Endothelial cell of umbilical vein (primary cell): ENCODE results near the gene MTARC1. TPM values are rescaled to one million over a fixed set of nuclear protein-coding genes. Genes with fewer than 3 reads are reported as not detected.
A peak's percentile ranks its signal among the peaks of the same experiment; 100 is the strongest.

ENCODE experiments used
- BruUV-seq: library from RNA; stranded (reverse); fragments of 400-500 nt; replicated peaks from 2 replicates; lab custom pipeline; 2021; lab: Mats Ljungman, UMichigan
- CTCF ChIA-PET: fragments of 300-600, 350-600 bp; sonication (Branson Sonifier 250); formaldehyde crosslinking; loops from one replicate; lab custom pipeline; 2021; ENCODE audit warnings: antibody characterized with exemption, inconsistent platforms; lab: Charles Lee
- POLR2A ChIA-PET: fragments of 300-600, 350-600 bp; sonication (Branson Sonifier 250); formaldehyde crosslinking; loops from one replicate; lab custom pipeline; 2021; ENCODE audit warnings: antibody characterized with exemption, inconsistent platforms; lab: Charles Lee
- DNase-seq: peaks from one replicate; pipeline ENCODE4 v3.0.0-alpha.2; 2011; ENCODE audit warnings: low read depth, low spot score
- FAIRE-seq: peaks from 2 replicates; lab custom pipeline; 2011; peaks lifted over from hg19 to GRCh38; lab: Jason Lieb, UNC
- H2AFZ ChIP-seq: 2 replicates; pipeline ENCODE4 v1.6.0; 2012; ENCODE audit warnings: low read depth, low read length, control low read depth, inconsistent platforms
- H3K27ac ChIP-seq: 2 replicates; pipeline ENCODE4 v1.5.1; 2011; ENCODE audit warnings: low read depth, mild to moderate bottlenecking, control low read depth, low read length, moderate library complexity; ENCODE audit not compliant: insufficient read depth
- H3K27me3 ChIP-seq, 2 experiments: 2 replicates each; pipeline versions ENCODE4 v1.6.0 to v1.6.1; 2011; ENCODE audit warnings: low read length in 2 of 2, mixed read lengths in 1 of 2; ENCODE audit not compliant: control insufficient read depth in 2 of 2, insufficient read depth in 2 of 2
- H3K36me3 ChIP-seq, 2 experiments: 2 replicates in 1 of 2; 3 replicates in 1 of 2; pipeline ENCODE4 v1.5.1; 2011; ENCODE audit warnings: low read length in 2 of 2, mild to moderate bottlenecking in 1 of 2, moderate library complexity in 1 of 2; ENCODE audit not compliant: control insufficient read depth in 2 of 2, insufficient read depth in 2 of 2; ENCODE audit errors: extremely low read depth in 1 of 2
- H3K4me1 ChIP-seq: 3 replicates; pipeline ENCODE4 v1.5.1; 2011; ENCODE audit warnings: mild to moderate bottlenecking, low read length; ENCODE audit not compliant: control insufficient read depth, insufficient read depth; ENCODE audit errors: extremely low read depth
- H3K4me2 ChIP-seq: 2 replicates; pipeline ENCODE4 v1.6.1; 2011; ENCODE audit warnings: low read length, control low read depth, mixed read lengths; ENCODE audit not compliant: insufficient read depth
- H3K4me3 ChIP-seq, 3 experiments: fragments of 200-600 bp in 1 of 3; sonication (generic), shearing (Covaris generic) in 1 of 3; replicated peaks in 1 of 3; 2 replicates each; pipeline ENCODE4 v1.5.1; 2011 to 2016; ENCODE audit warnings: control low read depth in 3 of 3, low read length in 3 of 3, mild to moderate bottlenecking in 2 of 3, inconsistent platforms in 1 of 3, low read depth in 1 of 3, moderate library complexity in 1 of 3; ENCODE audit not compliant: insufficient read depth in 1 of 3
- H3K79me2 ChIP-seq: 2 replicates; pipeline ENCODE4 v1.6.0; 2012; ENCODE audit warnings: low read length, inconsistent platforms; ENCODE audit not compliant: control insufficient read depth, insufficient read depth
- H3K9ac ChIP-seq: replicated peaks from 2 replicates; pipeline ENCODE3; 2011; ENCODE audit warnings: low read length, control low read depth; ENCODE audit not compliant: insufficient read depth; ENCODE audit errors: extremely low read depth
- H3K9me1 ChIP-seq: replicated peaks from 3 replicates; pipeline ENCODE4 v1.6.0; 2011; ENCODE audit warnings: mild to moderate bottlenecking, low read length; ENCODE audit not compliant: control insufficient read depth, insufficient read depth; ENCODE audit errors: extremely low read depth
- H3K9me3 ChIP-seq: replicated peaks from 2 replicates; pipeline ENCODE4 v1.5.1; 2012; ENCODE audit warnings: low read length, inconsistent platforms; ENCODE audit not compliant: control insufficient read depth, insufficient read depth
- H4K20me1 ChIP-seq: replicated peaks from 2 replicates; pipeline ENCODE3; 2011; ENCODE audit warnings: mild to moderate bottlenecking, low read length; ENCODE audit not compliant: control insufficient read depth, insufficient read depth; ENCODE audit errors: extremely low read depth
- EZH2 ChIP-seq: IDR thresholded peaks from 2 replicates; pipeline ENCODE4 v1.6.1; 2012; ENCODE audit warnings: borderline replicate concordance, low read depth, mild to moderate bottlenecking, moderate library complexity, low read length, inconsistent platforms; ENCODE audit not compliant: severe bottlenecking
- FOS ChIP-seq: IDR thresholded peaks from 2 replicates; pipeline ENCODE4 v1.6.1; 2011; ENCODE audit warnings: mild to moderate bottlenecking, low read length, moderate library complexity, borderline replicate concordance; ENCODE audit not compliant: insufficient read depth
- GATA2 ChIP-seq: IDR thresholded peaks from 2 replicates; pipeline ENCODE4 v1.7.0; 2011; ENCODE audit warnings: low read depth, mild to moderate bottlenecking, moderate library complexity, mixed read lengths, low read length; ENCODE audit not compliant: insufficient read length, insufficient read depth
- JUN ChIP-seq: IDR thresholded peaks from 2 replicates; pipeline ENCODE4 v1.6.1; 2011; ENCODE audit warnings: borderline replicate concordance, low read depth; ENCODE audit not compliant: insufficient read length, insufficient read depth
- MYC ChIP-seq: IDR thresholded peaks from one replicate; pipeline ENCODE4 v1.6.1; 2011; ENCODE audit warnings: mild to moderate bottlenecking, low read depth, low read length
- POLR2A ChIP-seq: IDR thresholded peaks from 2 replicates; pipeline ENCODE4 v1.6.1; 2012; ENCODE audit warnings: low read depth, mild to moderate bottlenecking, control low read depth, low read length
- POLR2AphosphoS5 ChIP-seq: IDR thresholded peaks from 2 replicates; pipeline ENCODE4 v1.6.1; 2012; ENCODE audit warnings: low read depth, mild to moderate bottlenecking, control low read depth, low read length, moderate library complexity; ENCODE audit not compliant: insufficient read depth
- dilution Hi-C: fragments of 300-500 bp; cut with MboI; formaldehyde crosslinking; loops from one replicate; pipeline ENCODE4 v1.15.0; 2019; ENCODE audit warnings: low sequenced_read_pairs; ENCODE audit not compliant: extremely low pct_ligation_motif_present
- intact Hi-C: fragments of 100-400 bp; cut with micrococcal nuclease; formaldehyde crosslinking; loops from one replicate; pipeline ENCODE4 v1.10.0; 2022
- polyA plus RNA-seq, 4 experiments: library from polyadenylated mRNA; depleted of rRNA in 3 of 4; stranded (reverse) in 3 of 4; unstranded in 1 of 4; fragments of >200 nt; gene quantifications; 2 replicates each; pipeline versions ENCODE4 v1.2.1 to v1.2.3, GENCODE V29; 2011 to 2012; ENCODE audit warnings: missing spikeins in 1 of 4
- total RNA-seq: library from RNA; stranded (reverse); gene quantifications from 2 replicates; pipeline ENCODE4 v1.2.3, GENCODE V29; 2021
- TF ChIP-seq, protein P1 (sequence below): IDR thresholded peaks from 2 replicates; pipeline ENCODE4 v1.6.1; 2011; ENCODE audit not compliant: insufficient read depth, insufficient read length
- TF ChIP-seq, protein P2 (sequence below), 2 donors: IDR thresholded peaks; 1 replicate in 1 of 2; 2 replicates in 1 of 2; pipeline ENCODE4 v1.5.1; 2011; ENCODE audit warnings: low read length in 2 of 2, mild to moderate bottlenecking in 2 of 2, moderate library complexity in 2 of 2, control low read depth in 1 of 2, inconsistent platforms in 1 of 2, low read depth in 1 of 2; ENCODE audit not compliant: insufficient read depth in 1 of 2; ENCODE audit errors: extremely low read depth in 1 of 2

The MTARC1 gene
- total and polyA plus RNA-seq, 2 donors (not counting 3 experiments of a cell fraction or from before 2014, with no cell fraction given), result 0.43 to 3.5 TPM

DNA sequence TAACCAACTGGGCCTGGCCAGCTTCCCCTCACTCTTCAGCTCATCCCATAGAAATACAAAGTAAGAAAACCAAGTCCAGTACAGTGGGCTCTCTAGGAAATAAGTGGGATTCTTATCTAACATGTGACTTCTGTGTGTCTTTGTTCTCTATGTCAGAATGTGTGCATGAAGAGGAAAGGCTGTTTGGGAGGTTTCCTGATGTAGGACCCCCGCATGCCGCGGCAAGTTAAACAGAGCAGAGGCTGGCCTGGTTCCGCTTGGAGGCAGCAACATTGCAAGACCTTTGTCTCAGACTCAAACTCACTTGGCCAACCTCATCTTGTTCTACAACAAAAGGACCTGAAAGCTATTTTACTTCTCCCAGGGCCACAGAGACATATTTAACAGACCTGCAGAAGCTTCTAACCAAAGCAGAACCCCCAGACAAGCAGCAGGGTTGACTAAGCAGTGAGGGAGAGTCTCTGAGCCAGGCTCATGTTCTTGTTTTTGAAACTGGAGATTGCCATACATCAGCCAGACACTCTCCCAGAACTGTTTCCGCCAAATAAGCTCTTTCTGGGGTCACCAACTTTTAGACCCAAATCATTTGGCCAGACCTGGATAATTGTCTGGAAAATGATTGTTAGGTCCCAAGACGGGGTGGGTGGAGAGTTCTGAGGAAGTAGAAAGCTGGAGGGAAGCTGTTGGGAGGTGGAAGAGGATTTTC lies 32.3 kb upstream of the MTARC1 start:
- Histone ChIP-seq H3K79me2 (peaks cover 11% of the 10 kb centered on the region), H3K27ac (no peak overlapping the region), H3K4me2 (no peak overlapping the region), H3K9me1 (no peaks in the 10 kb centered on the region), H3K4me3 (no peak overlapping the region), H3K36me3 (peaks cover 7 to 12% of the 10 kb centered on the region in 2 experiments), H3K9ac (no peak overlapping the region), H3K9me3 (no peaks in the 10 kb centered on the region), H3K27me3 (no peaks in the 10 kb centered on the region), H4K20me1 (no peaks in the 10 kb centered on the region), H2AFZ (no peak overlapping the region), H3K4me1 (peaks cover 4% of the 10 kb centered on the region)
- POLR2A ChIA-PET, result no interaction called here
- DNase-seq (peak; percentile 23), FAIRE-seq (no peak)
- BruUV-seq, result no TSS peak
- intact Hi-C loops (no loop called here), dilution Hi-C loops (no loop called here)
- TF ChIP-seq FOS (no peak), POLR2A (no peak), POLR2AphosphoS5 (no peak), MYC (no peak), EZH2 (no peak), GATA2 (no peak), JUN (no peak)
- TF ChIP-seq, protein P1, sequence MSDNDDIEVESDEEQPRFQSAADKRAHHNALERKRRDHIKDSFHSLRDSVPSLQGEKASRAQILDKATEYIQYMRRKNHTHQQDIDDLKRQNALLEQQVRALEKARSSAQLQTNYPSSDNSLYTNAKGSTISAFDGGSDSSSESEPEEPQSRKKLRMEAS, result no peak
- TF ChIP-seq, protein P2, sequence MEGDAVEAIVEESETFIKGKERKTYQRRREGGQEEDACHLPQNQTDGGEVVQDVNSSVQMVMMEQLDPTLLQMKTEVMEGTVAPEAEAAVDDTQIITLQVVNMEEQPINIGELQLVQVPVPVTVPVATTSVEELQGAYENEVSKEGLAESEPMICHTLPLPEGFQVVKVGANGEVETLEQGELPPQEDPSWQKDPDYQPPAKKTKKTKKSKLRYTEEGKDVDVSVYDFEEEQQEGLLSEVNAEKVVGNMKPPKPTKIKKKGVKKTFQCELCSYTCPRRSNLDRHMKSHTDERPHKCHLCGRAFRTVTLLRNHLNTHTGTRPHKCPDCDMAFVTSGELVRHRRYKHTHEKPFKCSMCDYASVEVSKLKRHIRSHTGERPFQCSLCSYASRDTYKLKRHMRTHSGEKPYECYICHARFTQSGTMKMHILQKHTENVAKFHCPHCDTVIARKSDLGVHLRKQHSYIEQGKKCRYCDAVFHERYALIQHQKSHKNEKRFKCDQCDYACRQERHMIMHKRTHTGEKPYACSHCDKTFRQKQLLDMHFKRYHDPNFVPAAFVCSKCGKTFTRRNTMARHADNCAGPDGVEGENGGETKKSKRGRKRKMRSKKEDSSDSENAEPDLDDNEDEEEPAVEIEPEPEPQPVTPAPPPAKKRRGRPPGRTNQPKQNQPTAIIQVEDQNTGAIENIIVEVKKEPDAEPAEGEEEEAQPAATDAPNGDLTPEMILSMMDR (IDR thresholded peaks at IDR 0.05; ENCODE audit: extremely low read depth in 1 of 2, insufficient read depth in 1 of 2, low read depth in 1 of 2, low read length in 2 of 2), result no peak
- CTCF ChIA-PET, result interaction anchor here (0.7 to 1.3 kb wide), 3 partner anchors 17 to 474 kb away, joined by 3 to 7 read pairs (median 3); no protein-coding TSS in a partner anchor
